WTC11 (cell line): ENCODE measurements around the gene BMPER. TPM values are rescaled to one million over a fixed set of nuclear protein-coding genes. Genes with fewer than 3 reads are reported as not detected.

Source experiments
- ATAC-seq: fragments of 200-7000 bp; cut with Tn5 transposase; 2 replicates; pipeline ENCODE4 v1.10.0; 2021; ENCODE audit warnings: mild to moderate bottlenecking, moderate library complexity
- CTCF ChIA-PET: fragments of 300-600 bp; sonication (Branson Sonifier 250); formaldehyde crosslinking; loops from one replicate; lab custom pipeline; 2021; ENCODE audit warnings: antibody characterized with exemption; lab: Charles Lee
- POLR2A ChIA-PET: fragments of 350-600 bp; sonication (Branson Sonifier 250); formaldehyde crosslinking; loops from one replicate; lab custom pipeline; 2021; ENCODE audit warnings: antibody characterized with exemption; lab: Charles Lee
- DNase-seq: peaks from one replicate; pipeline ENCODE4 v3.0.0; 2021; ENCODE audit warnings: low spot score
- H3K27ac Mint-ChIP-seq: 2 replicates; pipeline ENCODE4 v1.8.0; 2021; ENCODE audit warnings: mixed read lengths
- H3K27me3 Mint-ChIP-seq: 2 replicates; pipeline ENCODE4 v1.8.0; 2021; ENCODE audit warnings: low read depth, mild to moderate bottlenecking, moderate library complexity, mixed read lengths
- H3K36me3 Mint-ChIP-seq: 2 replicates; pipeline ENCODE4 v1.8.0; 2021; ENCODE audit warnings: mixed read lengths
- H3K4me1 Mint-ChIP-seq: 2 replicates; pipeline ENCODE4 v1.8.0; 2022; ENCODE audit warnings: mixed read lengths
- H3K4me3 Mint-ChIP-seq: 2 replicates; pipeline ENCODE4 v1.8.0; 2021; ENCODE audit warnings: mild to moderate bottlenecking, moderate library complexity, mixed read lengths
- H3K9me3 Mint-ChIP-seq: 2 replicates; pipeline ENCODE4 v1.8.0; 2021; ENCODE audit warnings: mixed read lengths
- ARID4B ChIP-seq: sonication (generic); formaldehyde crosslinking; IDR thresholded peaks from 2 replicates; pipeline ENCODE4 v1.8.0; 2023; ENCODE audit warnings: missing genetic modification reagents, mild to moderate bottlenecking, borderline replicate concordance
- ATF3 ChIP-seq: sonication (generic); formaldehyde crosslinking; conservative IDR thresholded peaks from 2 replicates; pipeline ENCODE4 v1.8.1; 2022; ENCODE audit warnings: mild to moderate bottlenecking, missing genetic modification reagents
- CREB1 ChIP-seq: sonication (generic); formaldehyde crosslinking; IDR thresholded peaks from 2 replicates; pipeline ENCODE4 v1.8.0; 2023; ENCODE audit warnings: mild to moderate bottlenecking, missing genetic modification reagents
- EMX1 ChIP-seq: fragments of 250-450 bp; sonication (Bioruptor Pico); IDR thresholded peaks from 2 replicates; pipeline ENCODE4 v1.8.0; 2021; ENCODE audit warnings: mild to moderate bottlenecking
- ESRRA ChIP-seq: sonication (generic); formaldehyde crosslinking; IDR thresholded peaks from 2 replicates; pipeline ENCODE4 v1.8.1; 2022; ENCODE audit warnings: mild to moderate bottlenecking, missing genetic modification reagents, borderline replicate concordance
- FOXP4 ChIP-seq: sonication (generic); formaldehyde crosslinking; IDR thresholded peaks from 2 replicates; pipeline ENCODE4 v1.8.0; 2022; ENCODE audit warnings: mild to moderate bottlenecking, missing genetic modification reagents
- GTF2I ChIP-seq: fragments of 250-450 bp; sonication (Bioruptor Pico); conservative IDR thresholded peaks from 2 replicates; pipeline ENCODE4 v1.4.0; 2021; ENCODE audit warnings: mild to moderate bottlenecking
- HMGXB4 ChIP-seq: sonication (generic); formaldehyde crosslinking; IDR thresholded peaks from 2 replicates; pipeline ENCODE4 v1.8.1; 2023; ENCODE audit warnings: mild to moderate bottlenecking, moderate library complexity, missing genetic modification reagents
- IRF1 ChIP-seq: sonication (generic); formaldehyde crosslinking; IDR thresholded peaks from 2 replicates; pipeline ENCODE4 v1.8.0; 2023; ENCODE audit warnings: missing genetic modification reagents
- OVOL2 ChIP-seq: fragments of 250-450 bp; sonication (Bioruptor Pico); IDR thresholded peaks from 2 replicates; pipeline ENCODE4 v1.9.0; 2021; ENCODE audit warnings: mild to moderate bottlenecking, borderline replicate concordance
- PREB ChIP-seq: sonication (generic); formaldehyde crosslinking; IDR thresholded peaks from 2 replicates; pipeline ENCODE4 v1.8.1; 2022; ENCODE audit warnings: mild to moderate bottlenecking, missing genetic modification reagents, moderate library complexity, borderline replicate concordance
- RELA ChIP-seq: sonication (generic); formaldehyde crosslinking; IDR thresholded peaks from 2 replicates; pipeline ENCODE4 v1.8.1; 2022; ENCODE audit warnings: missing genetic modification reagents, mild to moderate bottlenecking, borderline replicate concordance
- SP1 ChIP-seq: sonication (generic); formaldehyde crosslinking; conservative IDR thresholded peaks from 2 replicates; pipeline ENCODE4 v1.8.1; 2022; ENCODE audit warnings: missing genetic modification reagents
- TEAD1 ChIP-seq: sonication (generic); formaldehyde crosslinking; IDR thresholded peaks from 2 replicates; pipeline ENCODE4 v1.8.0; 2022; ENCODE audit warnings: mild to moderate bottlenecking, missing genetic modification reagents
- TP53 ChIP-seq: sonication (generic); formaldehyde crosslinking; IDR thresholded peaks from 2 replicates; pipeline ENCODE4 v1.8.1; 2023; ENCODE audit warnings: mild to moderate bottlenecking, missing genetic modification reagents
- ZNF121 ChIP-seq: sonication (generic); formaldehyde crosslinking; IDR thresholded peaks from 2 replicates; pipeline ENCODE4 v1.8.0; 2023; ENCODE audit warnings: missing genetic modification reagents
- ZNF219 ChIP-seq: sonication (generic); formaldehyde crosslinking; IDR thresholded peaks from 2 replicates; pipeline ENCODE4 v1.8.0; 2023; ENCODE audit warnings: missing genetic modification reagents, mild to moderate bottlenecking, borderline replicate concordance
- ZNF232 ChIP-seq: sonication (generic); formaldehyde crosslinking; IDR thresholded peaks from 2 replicates; pipeline ENCODE4 v1.8.0; 2022; ENCODE audit warnings: mild to moderate bottlenecking, missing genetic modification reagents
- ZNF396 ChIP-seq: fragments of 250-450 bp; sonication (Bioruptor Pico); IDR thresholded peaks from 2 replicates; pipeline ENCODE4 v1.8.0; 2021; ENCODE audit warnings: mild to moderate bottlenecking, moderate library complexity, borderline replicate concordance
- ZNF423 ChIP-seq: fragments of 250-450 bp; sonication (Bioruptor Pico); IDR thresholded peaks from 2 replicates; pipeline ENCODE4 v2.1.2; 2022; ENCODE audit warnings: mild to moderate bottlenecking, moderate library complexity
- total RNA-seq: library from RNA; stranded (reverse); gene quantifications from 3 replicates; pipeline ENCODE4 v1.2.3, GENCODE V29; 2021

The BMPER gene
- total RNA-seq, 1 experiment from 2014 or later: 1.9 TPM

- H3K27ac Mint-ChIP-seq: no peak overlapping the region
- TF ChIP-seq SP1 (CRISPR knock-in tag) (no peak), GTF2I (CRISPR knock-in tag) (no peak), OVOL2 (CRISPR knock-in tag) (no peak), EMX1 (CRISPR knock-in tag) (no peak), ARID4B (CRISPR knock-in tag) (no peak)
- H3K27me3 Mint-ChIP-seq: no peaks in the 10 kb centered on the region
- ATAC-seq: peak; percentile 46; the same call in 1 of the 2 replicates
- H3K36me3 Mint-ChIP-seq: no peaks in the 10 kb centered on the region
- ChIA-PET CTCF (no interaction called here), POLR2A (no interaction called here)
- DNase-seq: no peak
- no peaks in the 10 kb centered on the region for H3K9me3 Mint-ChIP-seq
- no peak overlapping the region for H3K4me3 Mint-ChIP-seq
- peaks cover 12% of the 10 kb centered on the region for H3K4me1 Mint-ChIP-seq
These were observed 285.8 kb downstream of the BMPER start for GRCh38 chr7:34191162-34191561.

GRCh38 chr7:34191771-34192479 is 286.6 kb downstream of the BMPER start:
- Mint-ChIP-seq H3K9me3 (no peaks in the 10 kb centered on the region), H3K27me3 (no peaks in the 10 kb centered on the region), H3K36me3 (no peaks in the 10 kb centered on the region), H3K4me1 (peaks cover 12% of the 10 kb centered on the region), H3K4me3 (no peak overlapping the region), H3K27ac (no peak overlapping the region)
- POLR2A ChIA-PET: no interaction called here
- CTCF ChIA-PET: no interaction called here
- DNase-seq: no peak
- no peak for ATAC-seq
- TF ChIP-seq IRF1 (CRISPR knock-in tag) (no peak), TP53 (CRISPR knock-in tag) (no peak), ZNF121 (no peak), ESRRA (CRISPR knock-in tag) (no peak), TEAD1 (CRISPR knock-in tag) (no peak), FOXP4 (CRISPR knock-in tag) (no peak), HMGXB4 (CRISPR knock-in tag) (no peak), OVOL2 (CRISPR knock-in tag) (no peak), RELA (CRISPR knock-in tag) (no peak), ZNF396 (CRISPR knock-in tag) (no peak), ZNF232 (CRISPR knock-in tag) (no peak), PREB (CRISPR knock-in tag) (no peak), CREB1 (no peak), ATF3 (CRISPR knock-in tag) (no peak), ZNF219 (CRISPR knock-in tag) (no peak), SP1 (CRISPR knock-in tag) (no peak), ZNF423 (no peak)
